Sigmoid colon (tissue), 4 donors: ENCODE results near the gene PRSS57.
"Not testable (repeated sequence)": the region's sequence is repeated elsewhere in the genome, so short reads cannot be mapped to it uniquely, and the experiment has no call there.

Source experiments
- CTCF ChIP-seq, 4 experiments: fragments of 450-650 bp in 3 of 4; fragments of 200-600 bp in 1 of 4; IDR thresholded peaks; one replicate each; pipeline ENCODE4 v1.5.1; 2016 to 2019; ENCODE audit warnings: antibody characterized with exemption in 4 of 4, mild to moderate bottlenecking in 3 of 4, moderate library complexity in 2 of 4
- EP300 ChIP-seq, 4 donors: sonication (generic); formaldehyde crosslinking; IDR thresholded peaks; one replicate each; pipeline ENCODE4 v1.6.1; 2017; ENCODE audit warnings: antibody characterized with exemption in 4 of 4
- POLR2A ChIP-seq, 2 donors: fragments of 450-650 bp; IDR thresholded peaks; one replicate each; pipeline ENCODE4 v1.6.1; 2016; ENCODE audit warnings: antibody characterized with exemption in 2 of 2, mild to moderate bottlenecking in 2 of 2, moderate library complexity in 2 of 2
- POLR2AphosphoS5 ChIP-seq, 4 donors: sonication (generic); formaldehyde crosslinking; IDR thresholded peaks; one replicate each; pipeline ENCODE4 v1.6.1; 2017; ENCODE audit warnings: antibody characterized with exemption in 4 of 4

- not testable (repeated sequence) for TF ChIP-seq CTCF, POLR2A, POLR2AphosphoS5, EP300 (IDR thresholded peaks at IDR 0.05)
These were observed 3.3 kb upstream of the PRSS57 start for GRCh38 chr19:698529-698928.
